KMS-11 (cell line): ENCODE results near the gene NDUFA5.

Experiments
- H2AFZ ChIP-seq: fragments of 200-600 bp; sonication (generic); 2 replicates; pipeline ENCODE4 v1.6.1; 2016; ENCODE audit warnings: antibody characterized with exemption, mixed run types, low read depth
- H3K27ac ChIP-seq: fragments of 200-600 bp; sonication (generic); 2 replicates; pipeline ENCODE4 v1.6.1; 2016; ENCODE audit warnings: mild to moderate bottlenecking, mixed run types
- H3K27me3 ChIP-seq: fragments of 200-600 bp; sonication (generic); 2 replicates; pipeline ENCODE4 v1.6.1; 2017; ENCODE audit warnings: mild to moderate bottlenecking, low read depth, mixed run types, moderate library complexity; ENCODE audit not compliant: insufficient read depth
- H3K36me3 ChIP-seq: fragments of 200-600 bp; sonication (generic); 2 replicates; pipeline ENCODE4 v1.6.1; 2017; ENCODE audit warnings: mild to moderate bottlenecking, mixed run types; ENCODE audit not compliant: insufficient read depth
- H3K4me1 ChIP-seq: fragments of 200-600 bp; sonication (generic); 2 replicates; pipeline ENCODE4 v1.6.1; 2016; ENCODE audit warnings: mild to moderate bottlenecking, low read depth, mixed run types; ENCODE audit not compliant: poor library complexity, severe bottlenecking
- H3K4me2 ChIP-seq: fragments of 200-600 bp; sonication (generic); 2 replicates; pipeline ENCODE4 v1.7.0; 2016; ENCODE audit warnings: mild to moderate bottlenecking, mixed run types
- H3K4me3 ChIP-seq: fragments of 200-600 bp; sonication (generic); IDR thresholded peaks from 2 replicates; pipeline ENCODE4 v1.6.1; 2017; ENCODE audit warnings: low read depth, low read length, mixed read lengths; ENCODE audit not compliant: insufficient read depth
- H3K79me2 ChIP-seq: fragments of 200-600 bp; sonication (generic); 2 replicates; pipeline ENCODE4 v1.6.1; 2016; ENCODE audit warnings: low read depth, mixed run types; ENCODE audit not compliant: insufficient read depth
- H3K9ac ChIP-seq: fragments of 200-600 bp; sonication (generic); 2 replicates; pipeline ENCODE4 v1.6.1; 2016; ENCODE audit warnings: mild to moderate bottlenecking, mixed run types
- H4K20me1 ChIP-seq: fragments of 200-600 bp; sonication (generic); 2 replicates; pipeline ENCODE4 v1.6.1; 2016; ENCODE audit warnings: mild to moderate bottlenecking, mixed run types; ENCODE audit not compliant: insufficient read depth
- CTCF ChIP-seq: fragments of 200-600 bp; sonication (generic); conservative IDR thresholded peaks from 2 replicates; pipeline ENCODE4 v1.6.1; 2017; ENCODE audit warnings: low read depth, mild to moderate bottlenecking, antibody characterized with exemption, low read length, moderate library complexity, mixed read lengths

NDUFA5 gene

GRCh38 chr7:123557398-123558288 is at the start of gene NDUFA5:
Gene NDUFA5, minus strand, starts transcription at chr7:123557818. Its CDS starts 23 bp downstream, at chr7:123557795.
- H3K27me3 ChIP-seq = no peaks in the 10 kb centered on the region
- H3K4me3 ChIP-seq = no peak within 1 kb of the TSS
- H2AFZ ChIP-seq = peak within 1 kb of the TSS; percentile 93
- H3K79me2 ChIP-seq = peaks cover 42% of the 10 kb centered on the region
- H3K4me2 ChIP-seq = peak within 1 kb of the TSS; percentile 96
- H3K36me3 ChIP-seq = no peaks in the 10 kb centered on the region; the same call in 1 of the 2 replicates
- H3K27ac ChIP-seq = peak within 1 kb of the TSS; percentile 70
- peaks cover 29% of the 10 kb centered on the region for H3K4me1 ChIP-seq
- no peak for TF ChIP-seq CTCF
- H4K20me1 ChIP-seq = no peaks in the 10 kb centered on the region
- peak within 1 kb of the TSS; percentile 87 for H3K9ac ChIP-seq

- Histone ChIP-seq H3K27ac (no peak overlapping the region), H2AFZ (no peak overlapping the region), H3K36me3 (no peaks in the 10 kb centered on the region), H3K79me2 (no peaks in the 10 kb centered on the region), H3K9ac (no peak overlapping the region), H3K4me3 (no peak overlapping the region), H3K4me2 (no peak overlapping the region), H3K27me3 (no peaks in the 10 kb centered on the region), H4K20me1 (no peaks in the 10 kb centered on the region), H3K4me1 (peaks cover 13% of the 10 kb centered on the region)
- no peak for TF ChIP-seq CTCF
These were observed 47.1 kb upstream of the NDUFA5 start for GRCh38 chr7:123604739-123605138.

GRCh38 chr7:123602648-123603047 is 45.0 kb upstream of the NDUFA5 start:
- no peak overlapping the region for H3K4me2 ChIP-seq
- H3K9ac ChIP-seq = no peak overlapping the region
- no peaks in the 10 kb centered on the region for H3K79me2 ChIP-seq
- no peak overlapping the region for H2AFZ ChIP-seq
- H3K27ac ChIP-seq = no peak overlapping the region
- H3K4me1 ChIP-seq = no peaks in the 10 kb centered on the region
- H4K20me1 ChIP-seq = no peaks in the 10 kb centered on the region
- H3K4me3 ChIP-seq = no peak overlapping the region
- no peak for TF ChIP-seq CTCF
- H3K27me3 ChIP-seq = no peaks in the 10 kb centered on the region
- no peaks in the 10 kb centered on the region for H3K36me3 ChIP-seq

GRCh38 chr7:123601530-123601929 is 43.9 kb upstream of the NDUFA5 start, which contains the start of gene ASB15:
Gene ASB15, plus strand, starts transcription at chr7:123601821. Its CDS starts 12,682 bp downstream, at chr7:123614503.
- Histone ChIP-seq H3K36me3 (no peaks in the 10 kb centered on the region), H4K20me1 (no peaks in the 10 kb centered on the region), H3K79me2 (no peaks in the 10 kb centered on the region), H2AFZ (no peak within 1 kb of the TSS), H3K4me1 (no peaks in the 10 kb centered on the region), H3K27ac (no peak within 1 kb of the TSS), H3K4me3 (no peak within 1 kb of the TSS), H3K9ac (no peak within 1 kb of the TSS), H3K4me2 (no peak within 1 kb of the TSS), H3K27me3 (no peaks in the 10 kb centered on the region)
- TF ChIP-seq CTCF = no peak
